Stimulated activated CD4-positive, alpha-beta T cell treated with anti-CD3 and anti-CD28 coated beads, Interleukin-4, amount 100 ng/mL, for 24 hours (primary cell): ENCODE data around the gene TRIP6.

Experiments
- DNase-seq: peaks from one replicate; pipeline ENCODE4 v3.0.0-alpha.2; 2020

TRIP6 gene

DNA sequence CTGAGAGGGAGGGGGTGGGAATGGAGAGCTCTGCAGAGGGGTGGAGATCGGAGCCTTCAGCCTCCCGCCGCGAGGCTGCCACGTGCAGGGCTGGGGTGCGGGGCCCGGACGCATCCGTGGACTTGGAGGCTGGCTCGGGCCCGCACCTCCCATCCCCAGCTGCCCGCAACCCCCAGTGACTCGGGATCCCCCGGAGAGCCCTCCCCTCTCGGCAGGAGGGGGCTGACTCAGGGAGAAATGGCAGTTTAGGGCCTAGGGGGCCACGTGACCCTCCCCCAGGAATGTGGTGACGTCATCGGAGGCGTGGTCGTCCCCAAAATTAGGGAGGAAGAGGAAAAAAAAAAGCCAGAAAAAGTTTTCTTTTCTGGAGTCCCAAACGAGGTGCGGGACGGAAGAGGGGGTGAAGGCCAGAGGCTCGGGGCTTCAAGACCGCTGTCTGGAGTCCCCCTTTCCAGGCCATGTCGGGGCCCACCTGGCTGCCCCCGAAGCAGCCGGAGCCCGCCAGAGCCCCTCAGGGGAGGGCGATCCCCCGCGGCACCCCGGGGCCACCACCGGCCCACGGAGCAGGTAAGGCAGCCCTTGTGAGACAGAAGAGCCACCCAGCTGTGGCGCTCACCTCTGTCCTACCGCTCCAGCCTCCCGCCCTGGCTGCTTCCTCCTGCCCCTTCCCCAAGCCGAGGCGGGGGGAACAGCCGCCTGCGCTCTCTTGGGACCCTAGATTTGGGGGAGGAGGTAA is at the start of gene TRIP6:
TRIP6 (plus strand) TSS at position 348 of the 736 bp plus-strand sequence; CDS start at position 459, 111 bp downstream.
- peak; percentile 77 for DNase-seq

- DNase-seq, result no peak
These were observed 48.8 kb upstream of the TRIP6 start for GRCh38 chr7:100818366-100818765.

DNA sequence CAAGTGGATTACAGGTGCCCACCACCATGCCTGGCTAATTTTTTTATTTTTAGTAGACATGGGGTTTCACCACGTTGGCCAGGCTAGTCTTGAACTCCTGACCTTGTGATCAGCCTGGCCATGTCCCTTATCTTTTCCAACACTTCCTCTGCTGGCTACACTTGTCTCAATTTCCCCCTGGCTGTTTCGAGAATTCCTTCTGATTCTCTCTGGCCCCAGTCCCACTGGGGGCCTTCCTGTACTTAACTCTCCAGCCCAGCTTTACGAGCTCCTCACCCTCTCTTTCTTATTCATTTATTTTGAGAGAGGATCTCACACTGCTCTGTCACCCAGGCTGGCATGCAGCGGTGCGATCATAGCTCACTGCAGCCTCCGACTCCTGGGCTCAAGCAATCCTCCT is 48.4 kb upstream of the TRIP6 start:
- no peak for DNase-seq

- DNase-seq, result no peak
These were observed 47.6 kb upstream of the TRIP6 start for GRCh38 chr7:100819586-100819985.

DNA sequence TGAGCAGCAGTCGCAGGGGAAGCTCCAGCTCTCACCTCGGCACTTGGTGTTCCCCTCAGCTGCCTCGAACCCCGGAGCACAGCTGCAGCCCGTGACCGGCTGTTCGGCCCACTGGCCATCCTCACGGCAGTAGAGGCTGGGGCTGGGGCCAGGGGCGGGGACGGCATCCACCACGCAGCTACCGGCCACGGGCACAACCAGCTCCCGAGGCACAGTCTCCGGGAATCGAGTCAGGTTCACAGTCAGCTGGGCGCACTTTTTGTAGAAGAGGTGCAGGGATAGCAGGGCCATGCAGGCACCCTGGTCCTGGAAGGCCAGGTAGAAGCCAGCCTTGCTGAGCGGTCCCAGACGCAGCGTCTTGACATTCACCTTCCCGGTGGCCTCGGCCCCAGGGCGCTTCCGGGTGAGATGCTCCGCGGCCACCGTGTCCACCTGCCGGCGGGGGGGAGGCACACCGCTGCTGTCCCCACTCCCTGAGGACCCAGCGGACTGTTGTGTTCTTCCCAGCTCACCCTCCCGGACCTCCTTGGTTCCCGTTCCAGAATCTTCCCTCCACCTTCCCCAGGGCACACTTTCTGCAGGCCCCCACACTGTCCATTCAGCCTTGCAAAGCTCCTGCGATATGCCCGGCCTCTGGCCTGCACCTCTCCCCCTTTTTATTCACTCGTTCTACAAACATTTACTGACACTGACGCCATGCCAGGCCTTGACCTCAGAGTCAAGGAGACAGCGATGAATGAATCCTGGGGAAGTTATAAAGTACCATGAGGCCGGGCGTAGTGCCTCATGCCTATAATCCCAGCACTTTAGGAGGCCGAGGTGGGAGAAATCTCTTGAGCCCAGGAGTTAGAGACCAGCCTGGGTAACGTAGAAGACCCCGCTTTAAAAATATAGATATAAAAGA is 44.7 kb upstream of the TRIP6 start:
- no peak for DNase-seq

DNA sequence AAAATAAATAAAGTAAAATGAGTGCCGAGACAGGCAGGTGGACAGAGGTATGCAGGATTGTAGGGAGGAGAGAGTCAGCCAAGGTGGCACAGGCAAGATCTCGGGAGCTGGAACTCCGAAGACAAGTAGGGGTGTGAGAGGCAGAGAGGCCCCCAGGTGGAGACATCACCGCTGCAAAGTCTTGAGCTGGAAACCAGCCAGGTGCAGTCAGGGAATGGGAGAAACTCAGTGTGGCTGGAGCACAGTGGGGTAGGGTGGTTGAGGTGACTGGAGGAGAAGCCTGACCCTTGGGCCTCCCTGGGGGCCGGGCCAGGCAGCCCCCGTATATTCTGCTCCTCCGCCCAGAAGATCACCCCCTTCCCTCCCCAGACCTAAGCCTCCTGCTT is 44.1 kb upstream of the TRIP6 start:
- no peak for DNase-seq

GRCh38 chr7:100823534-100823933 is 43.7 kb upstream of the TRIP6 start:
- no peak for DNase-seq

DNA sequence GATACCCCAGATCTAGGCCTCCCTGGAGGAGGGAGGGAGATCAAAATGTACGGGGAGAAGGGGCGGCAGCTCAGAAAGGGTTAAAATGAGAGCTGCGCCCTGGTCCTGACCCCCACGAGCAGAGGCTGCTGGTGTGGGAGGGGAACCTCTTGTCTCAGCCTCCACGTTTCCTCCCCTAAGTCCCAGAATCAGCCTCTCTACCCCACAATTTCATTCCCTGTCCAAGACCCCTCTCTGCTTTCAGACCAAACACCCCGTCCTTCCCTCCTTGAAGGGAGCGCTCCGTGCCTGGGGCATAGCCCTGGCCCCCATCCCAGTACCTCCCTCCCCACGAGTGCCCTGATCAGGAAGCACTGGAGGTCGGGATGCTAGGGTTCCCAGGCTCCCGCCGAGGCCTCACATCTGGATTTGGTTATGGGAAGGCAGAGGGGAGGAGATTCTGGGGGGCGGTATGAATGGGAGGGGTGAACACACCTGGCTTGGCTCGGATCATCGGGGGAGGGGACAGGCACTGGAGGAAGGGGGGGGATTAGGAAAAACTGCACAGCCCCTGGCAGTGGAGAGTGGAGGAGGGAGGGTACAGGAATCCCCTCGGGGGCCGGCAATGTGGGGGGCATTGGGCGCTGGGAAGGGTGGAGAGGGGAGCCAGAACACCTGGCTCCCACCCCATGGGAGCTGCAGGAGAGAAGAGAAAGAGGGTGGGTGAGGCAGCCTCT is 42.5 kb upstream of the TRIP6 start:
- no peak for DNase-seq

DNA sequence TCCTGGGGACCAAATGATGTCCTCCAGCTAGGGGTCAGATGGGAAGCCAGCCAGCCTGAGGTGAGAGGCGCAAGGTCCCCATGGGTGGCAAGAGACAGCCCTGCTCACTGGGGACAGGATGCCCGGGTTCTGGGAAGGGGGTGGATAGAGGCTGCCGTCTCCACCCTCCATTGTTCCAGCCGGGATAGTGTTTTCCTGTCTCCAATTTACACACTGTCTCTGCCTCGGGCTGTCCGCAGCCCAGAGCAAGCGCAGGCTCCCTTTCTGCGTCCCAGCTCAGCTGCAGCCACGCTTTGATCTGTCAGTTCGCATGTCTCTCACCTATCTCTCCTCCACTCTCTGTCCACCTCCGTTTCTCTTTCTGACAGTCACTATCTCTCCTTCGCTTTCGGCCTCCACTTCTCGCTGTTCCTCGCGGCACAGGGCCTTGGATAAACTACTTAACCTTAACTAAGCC is 41.9 kb upstream of the TRIP6 start:
- DNase-seq, result no peak

DNA sequence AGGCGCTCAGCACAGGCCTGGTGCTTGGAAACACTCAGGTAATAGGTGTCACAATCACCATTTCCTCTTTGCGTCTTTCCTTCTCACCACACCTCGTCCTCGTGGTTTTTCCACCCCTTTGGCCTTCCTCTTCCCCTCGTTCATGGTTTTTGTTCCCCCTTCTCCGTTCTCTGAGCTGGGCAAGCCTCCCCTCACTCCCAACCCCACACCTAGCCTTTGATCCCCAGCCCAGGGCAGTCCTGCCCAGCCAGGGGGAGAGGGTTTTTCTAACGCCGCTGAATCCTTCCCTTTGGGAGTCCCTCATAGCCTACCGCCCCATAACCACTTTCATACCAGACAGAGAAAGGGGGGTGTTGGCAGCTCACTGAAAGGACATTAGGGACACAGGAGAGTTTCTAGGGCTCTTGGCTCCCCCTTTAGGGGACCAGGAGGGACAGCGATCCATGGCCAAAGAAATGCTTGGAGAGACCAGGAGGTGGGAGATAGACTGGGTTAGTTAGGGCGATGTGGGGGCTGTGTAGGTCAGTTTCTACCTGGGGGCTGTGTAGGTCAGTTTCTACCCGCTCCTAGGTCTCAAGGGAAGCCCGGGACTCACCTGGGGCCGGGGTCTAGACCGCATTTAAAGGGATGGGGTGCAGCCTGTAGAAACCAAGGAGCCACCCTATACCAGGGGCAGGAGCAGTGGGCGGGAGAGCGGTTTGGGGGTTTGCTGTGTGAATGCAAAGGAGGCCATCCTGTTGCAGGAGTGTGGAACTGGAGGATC is 41.3 kb upstream of the TRIP6 start:
- DNase-seq, result no peak

DNA sequence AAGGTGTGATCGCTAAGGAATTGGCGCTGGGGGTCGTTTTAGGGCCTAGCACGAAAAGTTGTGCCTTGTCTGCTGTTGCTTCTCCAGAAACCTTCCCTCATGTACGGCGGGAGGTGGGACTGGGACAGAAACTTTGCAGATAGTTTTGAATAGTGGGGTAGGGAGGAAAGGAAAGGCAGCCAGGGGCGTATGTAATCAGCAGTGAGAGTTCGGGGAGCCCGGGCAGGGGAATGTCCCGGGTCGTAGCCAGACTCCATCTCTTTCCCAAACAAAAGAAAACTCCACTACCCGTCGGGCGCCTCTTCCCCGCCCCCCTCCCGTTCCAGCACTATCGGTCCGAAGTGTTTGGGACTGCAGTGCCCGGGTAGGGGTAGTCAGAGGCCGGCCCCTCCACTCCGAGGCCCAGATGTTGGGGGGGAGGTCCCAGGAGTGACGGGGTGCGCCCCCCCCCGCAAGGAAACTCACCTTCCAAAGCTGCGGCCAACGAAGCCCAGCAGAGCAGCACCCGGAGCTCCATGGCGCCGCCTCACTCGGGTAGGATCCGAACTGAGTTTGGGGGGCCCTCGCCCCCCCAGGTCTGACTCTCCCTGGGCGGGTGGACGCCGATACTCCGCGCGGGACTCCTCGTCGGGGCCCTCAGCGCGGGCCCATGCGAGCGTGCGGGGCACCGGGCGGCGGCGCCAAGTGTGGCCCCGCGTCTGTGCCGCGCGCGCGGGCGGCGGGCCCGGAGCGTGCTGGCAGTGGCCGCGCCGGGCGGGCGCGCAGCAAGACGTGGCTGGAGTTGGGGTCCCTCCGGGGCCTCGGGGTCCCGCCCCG is 40.5 kb upstream of the TRIP6 start:
- no peak for DNase-seq

DNA sequence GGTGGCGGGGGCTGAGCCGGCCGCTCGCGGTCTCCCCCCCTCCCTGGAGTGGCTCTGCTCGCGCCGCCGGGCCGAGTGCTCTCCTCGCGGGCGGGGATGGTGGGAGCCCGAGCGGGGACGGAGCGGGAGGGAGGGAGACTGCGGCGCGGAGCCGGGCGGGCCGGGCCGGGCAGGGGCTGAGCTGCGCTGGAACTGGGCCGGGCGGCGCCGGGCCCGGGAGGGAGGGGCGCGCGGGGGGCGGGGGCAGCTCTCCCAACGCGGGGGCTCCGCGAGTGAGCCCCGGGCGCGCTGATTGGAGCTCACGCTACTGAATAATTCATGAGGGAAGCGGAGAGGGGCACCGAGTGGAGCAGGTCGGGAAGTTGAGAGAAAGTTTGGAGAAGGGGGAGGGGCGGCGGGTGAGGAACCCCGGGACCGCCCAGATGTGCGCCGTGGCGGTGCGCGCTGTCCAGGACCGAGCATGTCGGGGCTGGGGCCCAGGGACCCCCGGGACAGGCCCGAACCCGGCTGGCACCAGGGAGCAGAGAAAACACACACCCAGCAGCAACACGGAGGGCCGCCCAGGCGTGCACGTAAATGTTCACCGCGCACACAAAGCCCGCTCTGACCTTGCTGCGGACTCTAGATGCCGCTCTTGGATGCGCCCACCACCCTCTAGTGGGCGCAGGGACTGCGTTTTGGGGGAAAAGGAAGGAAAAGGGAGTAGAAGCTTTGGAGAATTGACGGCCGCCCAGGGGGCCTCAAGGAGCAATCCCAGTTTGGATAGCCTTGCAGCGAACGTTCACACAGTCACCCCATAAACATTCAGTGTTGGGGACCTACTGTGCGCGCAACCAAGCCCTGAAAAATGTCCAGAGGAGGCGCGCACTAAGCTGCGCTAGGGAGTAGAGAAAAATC is 39.6 kb upstream of the TRIP6 start, which contains the start of gene EPHB4:
EPHB4 (minus strand) TSS at position 194 of the 897 bp plus-strand sequence. CDS start 493 bp downstream, outside the sequence.
- DNase-seq, result no peak

- DNase-seq, result no peak
These were observed 38.0 kb upstream of the TRIP6 start for GRCh38 chr7:100829150-100829716.

GRCh38 chr7:100830396-100830795 is 36.8 kb upstream of the TRIP6 start:
- DNase-seq, result no peak

DNA sequence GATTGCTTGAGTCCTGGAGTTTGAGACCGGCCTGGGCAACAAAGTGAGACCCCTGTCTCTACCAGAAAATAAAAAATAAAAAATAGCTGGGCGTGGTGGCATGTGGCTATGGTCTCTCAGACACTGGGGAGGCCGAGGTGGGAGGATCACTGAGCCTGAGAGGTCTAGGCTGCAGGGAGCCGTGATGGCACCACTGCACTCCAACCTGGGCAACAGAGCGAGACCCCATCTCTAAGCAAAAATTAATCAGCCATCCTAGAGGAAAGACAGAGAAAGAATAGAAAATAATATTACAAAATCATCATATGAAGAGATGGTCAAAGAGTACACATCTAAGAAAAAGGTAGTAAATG is 34.9 kb upstream of the TRIP6 start:
- DNase-seq, result no peak

GRCh38 chr7:100835903-100836811 is 31.0 kb upstream of the TRIP6 start:
- no peak for DNase-seq

GRCh38 chr7:100836812-100837098 is 30.4 kb upstream of the TRIP6 start:
- no peak for DNase-seq

GRCh38 chr7:100837099-100837836 is 29.9 kb upstream of the TRIP6 start:
- DNase-seq, result peak; percentile 86

GRCh38 chr7:100839361-100839760 is 27.8 kb upstream of the TRIP6 start:
- no peak for DNase-seq
